GM12865 (cell line): Measurements from ENCODE around the gene ENHO.

Experiments used
- DNase-seq: peaks from one replicate; pipeline ENCODE4 v3.0.0; 2010; ENCODE audit warnings: low read depth
- H3K4me3 ChIP-seq: 2 replicates; pipeline ENCODE4 v1.5.1; 2011; ENCODE audit warnings: mild to moderate bottlenecking, low read depth, low read length, control low read depth
- TF ChIP-seq, protein P1 (sequence below): IDR thresholded peaks from 2 replicates; pipeline ENCODE4 v1.5.1; 2011; ENCODE audit warnings: low read length, control low read depth, low read depth, inconsistent platforms; ENCODE audit not compliant: insufficient read depth; ENCODE audit errors: missing control alignments

The ENHO gene

DNA sequence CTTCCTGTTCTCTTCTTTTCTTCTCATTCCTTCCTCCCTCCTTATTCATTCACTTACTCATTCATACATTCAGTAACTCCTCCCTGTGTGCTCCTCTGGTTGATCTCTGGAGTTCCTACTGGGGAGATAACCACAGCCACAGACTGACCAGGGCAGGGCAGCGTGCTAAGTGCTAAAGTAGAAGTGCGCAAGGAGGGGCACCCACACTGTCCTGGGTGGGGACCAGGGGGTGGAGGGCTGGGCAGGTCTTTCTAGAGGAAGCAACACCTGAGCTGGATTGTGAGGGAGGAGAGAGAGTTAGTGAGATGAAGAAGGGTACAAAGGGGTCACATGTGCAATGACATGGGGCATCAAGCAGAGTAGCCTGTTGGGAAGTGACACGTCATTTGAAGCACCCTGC is 13.8 kb downstream of the ENHO start:
- DNase-seq, result no peak
- TF ChIP-seq, protein P1, sequence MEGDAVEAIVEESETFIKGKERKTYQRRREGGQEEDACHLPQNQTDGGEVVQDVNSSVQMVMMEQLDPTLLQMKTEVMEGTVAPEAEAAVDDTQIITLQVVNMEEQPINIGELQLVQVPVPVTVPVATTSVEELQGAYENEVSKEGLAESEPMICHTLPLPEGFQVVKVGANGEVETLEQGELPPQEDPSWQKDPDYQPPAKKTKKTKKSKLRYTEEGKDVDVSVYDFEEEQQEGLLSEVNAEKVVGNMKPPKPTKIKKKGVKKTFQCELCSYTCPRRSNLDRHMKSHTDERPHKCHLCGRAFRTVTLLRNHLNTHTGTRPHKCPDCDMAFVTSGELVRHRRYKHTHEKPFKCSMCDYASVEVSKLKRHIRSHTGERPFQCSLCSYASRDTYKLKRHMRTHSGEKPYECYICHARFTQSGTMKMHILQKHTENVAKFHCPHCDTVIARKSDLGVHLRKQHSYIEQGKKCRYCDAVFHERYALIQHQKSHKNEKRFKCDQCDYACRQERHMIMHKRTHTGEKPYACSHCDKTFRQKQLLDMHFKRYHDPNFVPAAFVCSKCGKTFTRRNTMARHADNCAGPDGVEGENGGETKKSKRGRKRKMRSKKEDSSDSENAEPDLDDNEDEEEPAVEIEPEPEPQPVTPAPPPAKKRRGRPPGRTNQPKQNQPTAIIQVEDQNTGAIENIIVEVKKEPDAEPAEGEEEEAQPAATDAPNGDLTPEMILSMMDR, result no peak
- H3K4me3 ChIP-seq, result no peak overlapping the region

DNA sequence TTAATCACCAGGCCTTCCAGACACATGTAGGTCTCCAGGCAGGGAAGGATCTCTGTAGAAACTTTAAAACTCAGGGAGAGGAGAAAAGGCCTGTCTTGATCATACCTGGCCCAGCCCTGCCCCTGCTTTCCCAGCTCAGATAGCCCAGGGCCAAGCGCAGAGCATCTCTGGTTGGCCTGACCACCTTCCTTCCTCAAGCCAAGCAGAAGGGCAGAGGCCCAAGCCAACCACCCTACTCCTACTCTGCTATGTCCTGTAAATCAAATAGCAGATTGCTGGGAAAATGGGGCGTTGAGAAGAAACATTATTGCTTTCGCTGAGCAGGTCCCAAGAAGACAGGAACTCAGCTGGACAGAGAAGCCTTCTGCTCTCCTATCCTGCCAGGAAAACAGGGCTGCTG is 14.3 kb downstream of the ENHO start:
- DNase-seq, result no peak
- TF ChIP-seq, protein P1, result no peak

DNA sequence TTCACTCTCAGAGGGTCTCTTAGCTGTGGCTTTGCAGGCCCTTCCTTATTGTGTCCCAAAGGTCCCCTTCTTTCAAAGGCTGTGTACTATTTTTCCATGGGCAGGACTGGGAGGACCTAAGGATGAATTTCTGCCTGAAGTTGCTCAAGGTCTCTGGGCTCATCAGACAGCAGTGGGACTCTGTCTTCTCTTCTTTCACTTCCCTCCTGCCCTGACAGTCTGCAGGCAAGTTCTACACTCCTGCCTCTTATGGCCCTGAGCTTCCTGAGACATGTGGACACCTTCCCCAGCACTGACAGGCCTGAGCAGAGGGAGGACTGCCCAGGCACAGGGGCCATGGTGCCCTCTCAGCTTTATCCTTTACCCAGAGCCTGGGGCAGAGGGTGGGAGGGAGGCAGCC is 14.8 kb downstream of the ENHO start:
- no peak for DNase-seq
- H3K4me3 ChIP-seq, result no peak overlapping the region
- TF ChIP-seq, protein P1, result no peak

More for the DNA sequence above, 14.3 kb downstream of the ENHO start:
- no peak overlapping the region for H3K4me3 ChIP-seq

DNA sequence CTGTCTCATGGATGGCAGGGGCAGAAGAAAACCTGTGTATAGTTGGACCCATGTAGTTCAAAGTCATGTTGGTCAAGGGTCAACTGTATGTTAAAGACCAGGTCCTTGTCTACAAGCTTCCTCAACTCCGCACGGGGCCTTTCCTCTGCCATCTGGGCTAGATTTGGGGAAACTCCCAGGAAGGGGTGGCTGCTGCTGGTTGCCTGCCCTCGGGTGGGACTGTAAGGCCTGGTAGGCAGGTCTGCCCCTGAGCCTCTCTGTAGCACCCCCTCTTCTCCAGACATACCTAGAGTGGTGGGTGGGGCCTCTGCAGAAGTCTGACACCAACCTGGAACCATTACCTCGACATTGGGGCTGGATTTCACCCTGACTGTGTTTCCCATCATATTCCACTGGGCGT is 15.2 kb downstream of the ENHO start:
- no peak for DNase-seq
- no peak overlapping the region for H3K4me3 ChIP-seq
- TF ChIP-seq, protein P1, result no peak

DNA sequence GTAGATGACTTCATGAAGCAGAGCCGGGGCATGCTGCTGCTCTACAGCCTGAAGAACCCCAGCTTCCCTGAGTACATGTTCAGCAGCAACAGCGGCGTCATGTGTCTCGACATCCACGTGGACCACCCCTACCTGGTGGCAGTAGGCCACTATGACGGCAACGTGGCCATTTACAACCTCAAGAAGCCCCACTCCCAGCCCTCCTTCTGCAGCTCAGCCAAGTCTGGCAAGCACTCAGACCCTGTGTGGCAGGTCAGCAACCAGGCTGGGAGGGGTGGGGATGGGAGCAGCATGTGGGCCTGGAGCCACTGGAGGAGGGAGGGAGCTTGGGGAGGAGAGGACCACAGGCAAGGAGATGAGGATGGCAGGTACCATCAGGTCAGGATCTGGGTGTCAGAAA is 16.2 kb downstream of the ENHO start:
- TF ChIP-seq, protein P1, result no peak
- no peak overlapping the region for H3K4me3 ChIP-seq

DNA sequence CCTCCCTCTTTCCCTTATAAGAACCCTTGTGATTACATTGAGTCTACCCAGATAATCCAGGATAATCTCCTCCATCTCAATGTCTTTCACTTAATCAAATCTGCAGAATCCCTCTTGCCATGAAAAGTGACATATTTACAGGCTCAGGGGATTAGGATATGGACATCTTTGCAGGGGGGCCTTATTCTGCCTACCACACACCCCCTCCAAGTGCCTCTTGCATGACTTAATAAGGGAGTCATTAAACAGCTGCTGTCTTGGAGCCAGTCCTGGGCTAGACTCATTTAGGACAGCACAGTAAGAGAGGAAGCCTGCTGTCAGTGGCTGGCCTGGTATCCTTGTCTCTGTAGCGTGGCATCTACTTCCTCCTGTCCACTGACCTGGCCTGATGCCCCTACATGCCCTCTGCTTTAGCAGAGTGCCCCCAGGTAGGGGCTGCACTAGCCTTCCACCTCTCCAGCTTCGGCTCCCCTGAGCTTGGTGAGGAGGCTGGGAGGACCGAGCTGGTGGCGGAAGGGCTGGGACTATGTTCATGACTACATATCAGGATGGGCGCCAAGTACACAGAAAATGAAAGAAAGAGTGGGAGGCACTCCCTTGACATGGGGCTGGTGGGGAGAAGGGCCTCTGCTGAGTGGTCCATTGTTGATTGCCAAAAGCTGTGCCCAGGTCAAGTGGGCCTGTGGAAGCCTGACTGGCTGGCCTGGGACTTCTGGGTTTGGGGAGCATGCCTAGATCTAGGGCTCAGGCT is 17.2 kb downstream of the ENHO start:
- TF ChIP-seq, protein P1, result no peak
- no peak for DNase-seq
- no peak overlapping the region for H3K4me3 ChIP-seq

More for the DNA sequence above, 16.2 kb downstream of the ENHO start:
- no peak for DNase-seq

DNA sequence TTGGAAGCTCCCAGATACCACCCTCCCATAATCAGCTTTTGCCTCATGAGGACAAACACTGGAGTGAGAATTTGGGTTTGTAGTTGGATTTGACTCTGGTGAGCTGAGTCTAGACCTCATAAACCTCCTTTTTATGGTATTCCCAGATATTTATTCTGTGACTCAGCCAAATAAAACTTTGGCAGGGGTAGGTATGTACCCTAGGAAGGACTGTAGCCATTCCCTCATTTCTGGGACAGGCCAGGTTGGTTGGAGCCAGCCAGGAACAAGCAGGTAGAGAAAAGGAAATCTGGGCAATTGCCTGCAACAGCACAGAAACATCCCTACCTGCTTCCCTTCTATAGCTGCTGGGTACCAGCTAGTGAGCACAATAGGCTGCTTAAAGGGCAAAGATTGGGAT is 19.4 kb downstream of the ENHO start:
- H3K4me3 ChIP-seq, result no peak overlapping the region
- DNase-seq, result no peak
- TF ChIP-seq, protein P1, result no peak
